CD4-positive, alpha-beta T cell treated with Interleukin-15 for 4 hours (primary cell): ENCODE results near the gene CENPF.

Source experiments
- DNase-seq: peaks from one replicate; pipeline ENCODE4 v3.0.0-alpha.2; 2020; ENCODE audit warnings: low spot score

CENPF gene

DNA sequence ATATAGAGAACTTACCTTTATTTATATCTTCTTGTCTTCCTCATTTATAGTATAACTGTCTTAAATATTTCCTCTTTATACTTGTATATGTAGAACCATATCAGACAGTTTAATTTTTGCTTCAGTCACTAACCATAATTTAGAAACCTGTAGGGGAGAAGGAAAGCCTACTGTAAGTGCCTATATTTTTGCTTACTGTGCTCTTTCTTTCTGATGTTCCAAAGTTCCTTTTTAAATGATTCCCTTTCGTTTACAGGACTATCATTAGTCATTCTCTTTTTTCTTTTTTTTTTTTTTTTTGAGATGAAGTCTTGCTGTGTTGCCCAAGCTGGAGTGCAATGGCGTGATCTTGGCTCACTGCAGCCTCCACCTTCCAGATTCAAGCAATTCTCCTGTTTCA lies 109.7 kb downstream of the CENPF start:
- DNase-seq, result no peak
